H9 (cell line): ENCODE data around the gene MXRA7. TPM values are rescaled to one million over a fixed set of nuclear protein-coding genes. Genes with fewer than 3 reads are reported as not detected.

Experiments used
- DNase-seq: peaks from one replicate; pipeline ENCODE4 v3.0.0-alpha.2; 2017
- H2AFZ ChIP-seq: one replicate; pipeline ENCODE4 v1.6.1; 2013; ENCODE audit warnings: mild to moderate bottlenecking, low read length, control low read depth, moderate library complexity
- H2AK5ac ChIP-seq: 2 replicates; pipeline ENCODE4 v1.6.1; 2013; ENCODE audit warnings: low read length, control low read depth, mixed read lengths; ENCODE audit not compliant: insufficient read length
- H2BK120ac ChIP-seq: one replicate; pipeline ENCODE4 v1.6.1; 2013; ENCODE audit warnings: low read depth, mild to moderate bottlenecking, low read length, control low read depth, inconsistent platforms; ENCODE audit not compliant: poor library complexity, severe bottlenecking
- H2BK12ac ChIP-seq: 2 replicates; pipeline ENCODE4 v1.6.1; 2013; ENCODE audit warnings: low read length, control low read depth, mixed read lengths, low read depth; ENCODE audit not compliant: insufficient read length
- H2BK15ac ChIP-seq: 2 replicates; pipeline ENCODE4 v1.6.1; 2013; ENCODE audit warnings: low read depth, low read length, control low read depth
- H2BK20ac ChIP-seq: one replicate; pipeline ENCODE4 v1.6.1; 2013; ENCODE audit warnings: low read depth, mild to moderate bottlenecking, low read length, control low read depth, inconsistent platforms; ENCODE audit not compliant: poor library complexity, severe bottlenecking
- H2BK5ac ChIP-seq: 2 replicates; pipeline ENCODE4 v1.6.1; 2013; ENCODE audit warnings: low read length, control low read depth, mixed read lengths; ENCODE audit not compliant: insufficient read length
- H3K14ac ChIP-seq: 2 replicates; pipeline ENCODE4 v1.6.1; 2013; ENCODE audit warnings: low read length, control low read depth; ENCODE audit not compliant: insufficient read depth
- H3K18ac ChIP-seq: 2 replicates; pipeline ENCODE4 v1.6.1; 2013; ENCODE audit warnings: low read depth, mild to moderate bottlenecking, mixed read lengths, low read length, control low read depth; ENCODE audit not compliant: insufficient read length
- H3K23ac ChIP-seq: 2 replicates; pipeline ENCODE4 v1.6.1; 2013; ENCODE audit warnings: low read length, control low read depth, mixed read lengths, low read depth; ENCODE audit not compliant: insufficient read length
- H3K23me2 ChIP-seq: 2 replicates; pipeline ENCODE4 v1.6.1; 2013; ENCODE audit warnings: low read depth, mild to moderate bottlenecking, mixed read lengths, low read length, control low read depth; ENCODE audit not compliant: insufficient read length, poor library complexity, severe bottlenecking
- H3K27ac ChIP-seq: 2 replicates; pipeline ENCODE4 v1.5.1; 2013; ENCODE audit warnings: low read length, control low read depth, mixed read lengths, low read depth; ENCODE audit not compliant: insufficient read length
- H3K27me3 ChIP-seq: 2 replicates; pipeline ENCODE4 v1.6.1; 2013; ENCODE audit warnings: low read length, control low read depth, inconsistent platforms; ENCODE audit not compliant: insufficient read depth
- H3K4ac ChIP-seq: 2 replicates; pipeline ENCODE4 v1.6.1; 2013; ENCODE audit warnings: low read depth, mild to moderate bottlenecking, control low read depth, inconsistent platforms, low read length, moderate library complexity
- H3K4me1 ChIP-seq: 2 replicates; pipeline ENCODE4 v1.6.1; 2013; ENCODE audit warnings: low read length, control low read depth, inconsistent platforms; ENCODE audit not compliant: insufficient read depth
- H3K4me2 ChIP-seq: 2 replicates; pipeline ENCODE4 v1.6.1; 2013; ENCODE audit warnings: low read length, control low read depth, mixed read lengths; ENCODE audit not compliant: insufficient read length, insufficient read depth
- H3K56ac ChIP-seq: 2 replicates; pipeline ENCODE4 v1.6.1; 2013; ENCODE audit warnings: low read depth, mild to moderate bottlenecking, mixed read lengths, low read length, control low read depth; ENCODE audit not compliant: insufficient read length
- H3K79me1 ChIP-seq: 2 replicates; pipeline ENCODE4 v1.6.1; 2013; ENCODE audit warnings: low read depth, mild to moderate bottlenecking, moderate library complexity, low read length, control low read depth, inconsistent platforms; ENCODE audit not compliant: insufficient read depth, poor library complexity, severe bottlenecking
- H3K79me2 ChIP-seq: 2 replicates; pipeline ENCODE4 v1.6.1; 2013; ENCODE audit warnings: low read length, control low read depth, inconsistent platforms; ENCODE audit not compliant: insufficient read depth
- H3K9ac ChIP-seq: 2 replicates; pipeline ENCODE4 v1.6.1; 2013; ENCODE audit warnings: low read length, control low read depth, mixed read lengths; ENCODE audit not compliant: insufficient read length; ENCODE audit errors: extremely low read depth
- H3K9me3 ChIP-seq: one replicate; pipeline ENCODE4 v1.6.1; 2013; ENCODE audit warnings: low read depth, low read length, inconsistent platforms; ENCODE audit not compliant: control insufficient read depth
- H3T11ph ChIP-seq: one replicate; pipeline ENCODE4 v1.6.1; 2013; ENCODE audit warnings: mild to moderate bottlenecking, low read length, control low read depth, inconsistent platforms
- H4K20me1 ChIP-seq: one replicate; pipeline ENCODE4 v1.6.1; 2013; ENCODE audit not compliant: control insufficient read depth, insufficient read length, insufficient read depth
- H4K5ac ChIP-seq: 2 replicates; pipeline ENCODE4 v1.6.1; 2013; ENCODE audit warnings: low read depth, mild to moderate bottlenecking, mixed read lengths, low read length, control low read depth; ENCODE audit not compliant: insufficient read length
- H4K8ac ChIP-seq: replicated peaks from 2 replicates; pipeline ENCODE4 v1.6.1; 2013; ENCODE audit warnings: low read length, control low read depth, mixed read lengths, low read depth; ENCODE audit not compliant: insufficient read length
- H4K91ac ChIP-seq: 2 replicates; pipeline ENCODE4 v1.6.1; 2013; ENCODE audit warnings: low read depth, mild to moderate bottlenecking, moderate library complexity, mixed read lengths, low read length, control low read depth; ENCODE audit not compliant: insufficient read length
- H3K27ac Mint-ChIP-seq, 3 experiments: 2 replicates in 2 of 3; 3 replicates in 1 of 3; pipeline ENCODE4 v1.8.0; 2020 to 2021; ENCODE audit warnings: mixed read lengths in 3 of 3, mild to moderate bottlenecking in 1 of 3, moderate library complexity in 1 of 3
- H3K27me3 Mint-ChIP-seq: 2 replicates; pipeline ENCODE4 v1.8.0; 2021; ENCODE audit warnings: low read depth, mild to moderate bottlenecking, moderate library complexity, mixed read lengths
- H3K36me3 Mint-ChIP-seq, 3 experiments: 2 replicates in 2 of 3; 3 replicates in 1 of 3; pipeline ENCODE4 v1.8.0; 2020 to 2021; ENCODE audit warnings: low read depth in 3 of 3, mixed read lengths in 3 of 3; ENCODE audit not compliant: insufficient read depth in 1 of 3
- H3K4me1 Mint-ChIP-seq, 2 experiments: 2 replicates each; pipeline ENCODE4 v1.8.0; 2020; ENCODE audit warnings: mixed read lengths in 2 of 2
- H3K4me3 Mint-ChIP-seq, 2 experiments: 2 replicates in 1 of 2; 3 replicates in 1 of 2; pipeline ENCODE4 v1.8.0; 2020 to 2021; ENCODE audit warnings: mild to moderate bottlenecking in 2 of 2, mixed read lengths in 2 of 2, moderate library complexity in 1 of 2
- H3K9me3 Mint-ChIP-seq, 2 experiments: 2 replicates in 1 of 2; 3 replicates in 1 of 2; pipeline ENCODE4 v1.8.0; 2020; ENCODE audit warnings: mild to moderate bottlenecking in 2 of 2, mixed read lengths in 2 of 2, moderate library complexity in 1 of 2
- CTCF ChIP-seq: fragments of 200-600 bp; sonication (generic); conservative IDR thresholded peaks from 3 replicates; pipeline ENCODE4 v1.8.0; 2021; ENCODE audit warnings: antibody characterized with exemption, mild to moderate bottlenecking
- WGBS: extraction: QIAGEN DNeasy Blood & Tissue Kit; methylation state at CpG from one replicate; pipeline ENCODE4 v1.1.7; 2013; ENCODE audit warnings: missing lambda C conversion rate, low lambda C conversion rate, mixed read lengths; ENCODE audit not compliant: insufficient read length; ENCODE audit errors: extremely low coverage; 5-methylcytosine and 5-hydroxymethylcytosine counted together
- total RNA-seq: library from RNA; stranded (reverse); gene quantifications from 2 replicates; pipeline ENCODE4 v1.2.1, GENCODE V29; 2021

MXRA7 gene
- total RNA-seq, 1 experiment from 2014 or later, result 28.2 TPM

GRCh38 chr17:76737082-76737675 lies 26.4 kb upstream of the MXRA7 start, which contains the start of gene SRSF2:
Gene SRSF2, minus strand, starts transcription at chr17:76737331. Its CDS starts 171 bp downstream, at chr17:76737160.
- Histone ChIP-seq H3K18ac (peak within 1 kb of the TSS; percentile 99), H2BK120ac (peak within 1 kb of the TSS; percentile 93), H3K27me3 (no peaks in the 10 kb centered on the region), H4K8ac (no peak within 1 kb of the TSS), H3K9ac (peak within 1 kb of the TSS; percentile 96), H2AK5ac (no peak within 1 kb of the TSS), H3K23ac (peak within 1 kb of the TSS; percentile 20), H3K4me2 (peak within 1 kb of the TSS; percentile 71), H3K4ac (peak within 1 kb of the TSS; percentile 71), H3K56ac (peak within 1 kb of the TSS; percentile 93), H3K14ac (peak within 1 kb of the TSS; percentile 99), H3K9me3 (no peaks in the 10 kb centered on the region), H2BK12ac (peak within 1 kb of the TSS; percentile 97), H4K5ac (peak within 1 kb of the TSS; percentile 73), H3K23me2 (no peaks in the 10 kb centered on the region), H2BK20ac (no peak within 1 kb of the TSS), H3K4me1 (no peaks in the 10 kb centered on the region), H3K79me1 (no peaks in the 10 kb centered on the region), H2AFZ (no peak within 1 kb of the TSS), H4K20me1 (no peaks in the 10 kb centered on the region), H3K79me2 (peaks cover 17% of the 10 kb centered on the region; the same call in 1 of the 2 replicates), H3K27ac (peak within 1 kb of the TSS; percentile 78), H3T11ph (peak within 1 kb of the TSS; percentile 98), H4K91ac (peak within 1 kb of the TSS; percentile 79), H2BK15ac (no peak within 1 kb of the TSS), H2BK5ac (peak within 1 kb of the TSS; percentile 84)
- WGBS, result no CpG with 5 or more reads among the region's 60 CpGs
- Mint-ChIP-seq H3K27me3 (peaks cover 2% of the 10 kb centered on the region), H3K4me3 (peak within 1 kb of the TSS; percentile 99 to 100), H3K36me3 (peaks cover 39 to 58% (median 43%) of the 10 kb centered on the region in 3 experiments), H3K4me1 (peaks cover 29 to 34% of the 10 kb centered on the region in 2 experiments), H3K27ac (peak within 1 kb of the TSS; percentile 100), H3K9me3 (peaks cover 3 to 7% of the 10 kb centered on the region in 2 experiments; a peak in 2 of 5 replicates)
- peak; percentile 100 for DNase-seq
- no peak for TF ChIP-seq CTCF
